Testis (tissue), 2 donors: ENCODE data around the gene B3GAT1.

Experiments
- POLR2A ChIP-seq: fragments of 450-650 bp; IDR thresholded peaks from one replicate; pipeline ENCODE4 v1.6.1; 2017; ENCODE audit warnings: antibody characterized with exemption, mild to moderate bottlenecking, moderate library complexity
- TF ChIP-seq, protein P1 (sequence below), 3 experiments: fragments of 450-650 bp in 2 of 3; fragments of 200-600 bp in 1 of 3; sonication (generic) in 1 of 3; IDR thresholded peaks; one replicate each; pipeline ENCODE4 v1.5.1; 2016 to 2019; ENCODE audit warnings: antibody characterized with exemption in 3 of 3, mild to moderate bottlenecking in 2 of 3, moderate library complexity in 1 of 3

DNA sequence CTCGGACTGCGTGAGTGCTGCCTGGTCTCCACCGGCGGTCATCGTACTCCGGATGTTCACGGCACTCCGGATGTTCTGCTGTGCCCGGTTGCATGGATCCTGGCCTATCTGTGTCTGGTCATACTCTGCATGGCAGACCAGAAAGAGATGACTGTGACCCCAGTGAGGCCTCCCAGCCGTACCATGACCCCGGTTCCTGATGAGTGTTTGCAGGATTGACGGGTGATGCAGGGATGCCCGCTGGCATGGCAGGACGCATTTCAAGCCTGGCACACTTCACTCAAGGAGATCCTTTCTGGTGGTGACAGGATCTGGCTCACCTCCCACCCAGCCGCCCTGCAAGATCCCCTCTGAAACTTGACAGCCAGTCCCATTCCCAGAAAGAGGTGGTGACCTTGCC is 74.0 kb downstream of the B3GAT1 start:
- TF ChIP-seq, protein P1, sequence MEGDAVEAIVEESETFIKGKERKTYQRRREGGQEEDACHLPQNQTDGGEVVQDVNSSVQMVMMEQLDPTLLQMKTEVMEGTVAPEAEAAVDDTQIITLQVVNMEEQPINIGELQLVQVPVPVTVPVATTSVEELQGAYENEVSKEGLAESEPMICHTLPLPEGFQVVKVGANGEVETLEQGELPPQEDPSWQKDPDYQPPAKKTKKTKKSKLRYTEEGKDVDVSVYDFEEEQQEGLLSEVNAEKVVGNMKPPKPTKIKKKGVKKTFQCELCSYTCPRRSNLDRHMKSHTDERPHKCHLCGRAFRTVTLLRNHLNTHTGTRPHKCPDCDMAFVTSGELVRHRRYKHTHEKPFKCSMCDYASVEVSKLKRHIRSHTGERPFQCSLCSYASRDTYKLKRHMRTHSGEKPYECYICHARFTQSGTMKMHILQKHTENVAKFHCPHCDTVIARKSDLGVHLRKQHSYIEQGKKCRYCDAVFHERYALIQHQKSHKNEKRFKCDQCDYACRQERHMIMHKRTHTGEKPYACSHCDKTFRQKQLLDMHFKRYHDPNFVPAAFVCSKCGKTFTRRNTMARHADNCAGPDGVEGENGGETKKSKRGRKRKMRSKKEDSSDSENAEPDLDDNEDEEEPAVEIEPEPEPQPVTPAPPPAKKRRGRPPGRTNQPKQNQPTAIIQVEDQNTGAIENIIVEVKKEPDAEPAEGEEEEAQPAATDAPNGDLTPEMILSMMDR (IDR thresholded peaks at IDR 0.05) = no peak
- TF ChIP-seq POLR2A = no peak
